SK-N-SH (cell line): ENCODE results near the gene ANTKMT. TPM values are rescaled to one million over a fixed set of nuclear protein-coding genes. Genes with fewer than 3 reads are reported as not detected.
"Not testable (repeated sequence)": the region's sequence is repeated elsewhere in the genome, so short reads cannot be mapped to it uniquely, and the experiment has no call there.

Experiments
- CTCF ChIA-PET: fragments of 300-600, 350-600 bp; formaldehyde crosslinking; extraction: SDS; loops from one replicate; lab custom pipeline; 2021; lab: Yijun Ruan, JAX
- POLR2A ChIA-PET: fragments of 350-600 bp; sonication (Branson Sonifier 250); formaldehyde crosslinking; extraction: SDS; loops from one replicate; lab custom pipeline; 2020; ENCODE audit warnings: antibody characterized with exemption, inconsistent platforms; lab: Yijun Ruan, JAX
- DNase-seq: peaks from one replicate; pipeline ENCODE4 v3.0.0; 2012
- H2AFZ ChIP-seq: fragments of 200-600 bp; sonication (generic); 2 replicates; pipeline ENCODE4 v1.8.1; 2016; ENCODE audit warnings: antibody characterized with exemption, mild to moderate bottlenecking, low read depth
- H3F3A ChIP-seq: fragments of 200-600 bp; sonication (generic); replicated peaks from 2 replicates; pipeline ENCODE3; 2016; ENCODE audit warnings: antibody characterized with exemption, mild to moderate bottlenecking; ENCODE audit not compliant: insufficient read depth
- H3K27ac ChIP-seq, 2 experiments: fragments of 200-500 bp in 1 of 2; fragments of 200-600 bp in 1 of 2; sonication (Bioruptor generic) in 1 of 2; sonication (generic), shearing (Covaris generic) in 1 of 2; 2 replicates each; pipeline versions ENCODE4 v1.5.1 to v1.6.1; 2014 to 2016; ENCODE audit warnings: low read depth in 2 of 2, inconsistent platforms in 1 of 2, low read length in 1 of 2, mild to moderate bottlenecking in 1 of 2, mixed read lengths in 1 of 2
- H3K27me3 ChIP-seq: fragments of 200-600 bp; sonication (generic), shearing (Covaris generic); 2 replicates; pipeline ENCODE4 v1.6.1; 2016; ENCODE audit warnings: mixed run types; ENCODE audit not compliant: insufficient read depth
- H3K36me3 ChIP-seq, 2 experiments: fragments of 200-500 bp in 1 of 2; fragments of 200-600 bp in 1 of 2; sonication (Bioruptor generic) in 1 of 2; sonication (generic) in 1 of 2; replicated peaks in 1 of 2; 2 replicates each; pipeline versions ENCODE3 to v1.5.1; 2014 to 2016; ENCODE audit warnings: low read length in 1 of 2, mild to moderate bottlenecking in 1 of 2; ENCODE audit not compliant: insufficient read depth in 2 of 2, control insufficient read depth in 1 of 2
- H3K4me1 ChIP-seq, 2 experiments: fragments of 200-500 bp in 1 of 2; fragments of 200-600 bp in 1 of 2; sonication (Bioruptor generic) in 1 of 2; sonication (generic), shearing (Covaris generic) in 1 of 2; 2 replicates each; pipeline versions ENCODE4 v1.5.1 to v1.6.1; 2014 to 2016; ENCODE audit warnings: low read depth in 1 of 2, low read length in 1 of 2, mixed run types in 1 of 2; ENCODE audit not compliant: insufficient read depth in 2 of 2, control insufficient read depth in 1 of 2
- H3K4me2 ChIP-seq: fragments of 200-600 bp; sonication (generic), shearing (Covaris generic); 2 replicates; pipeline ENCODE4 v1.6.1; 2017; ENCODE audit warnings: mixed run types
- H3K4me3 ChIP-seq, 2 experiments: fragments of 200-500 bp in 1 of 2; fragments of 200-600 bp in 1 of 2; sonication (Bioruptor generic) in 1 of 2; sonication (generic), shearing (Covaris generic) in 1 of 2; 2 replicates each; pipeline versions ENCODE4 v1.5.1 to v1.8.1; 2014 to 2016; ENCODE audit warnings: low read depth in 2 of 2, inconsistent platforms in 1 of 2, low read length in 1 of 2, mild to moderate bottlenecking in 1 of 2, mixed read lengths in 1 of 2, moderate library complexity in 1 of 2
- H3K79me2 ChIP-seq: fragments of 200-600 bp; sonication (generic); 2 replicates; pipeline ENCODE4 v1.8.1; 2017; ENCODE audit warnings: mild to moderate bottlenecking; ENCODE audit not compliant: insufficient read depth
- H3K9ac ChIP-seq: fragments of 200-600 bp; sonication (generic); 2 replicates; pipeline ENCODE4 v1.6.1; 2017; ENCODE audit warnings: mixed run types
- H3K9me2 ChIP-seq: fragments of 200-600 bp; sonication (generic); 2 replicates; pipeline ENCODE4 v1.6.1; 2017; ENCODE audit warnings: mixed run types
- H3K9me3 ChIP-seq: fragments of 200-600 bp; sonication (generic); 2 replicates; pipeline ENCODE4 v1.6.1; 2017; ENCODE audit warnings: mixed run types, mild to moderate bottlenecking, moderate library complexity
- H4K20me1 ChIP-seq: fragments of 200-600 bp; sonication (generic); 2 replicates; pipeline ENCODE4 v1.6.1; 2017; ENCODE audit warnings: mild to moderate bottlenecking, mixed run types; ENCODE audit not compliant: insufficient read depth
- CTCF ChIP-seq: fragments of 200-600 bp; sonication (generic); IDR thresholded peaks from 2 replicates; pipeline ENCODE4 v1.6.1; 2017; ENCODE audit warnings: antibody characterized with exemption, mild to moderate bottlenecking, moderate library complexity
- ELF1 ChIP-seq: IDR thresholded peaks from 2 replicates; pipeline ENCODE4 v1.4.0; 2012
- EP300 ChIP-seq, 2 experiments: IDR thresholded peaks; 2 replicates each; pipeline versions ENCODE4 v1.4.0 to v1.6.1; 2012; ENCODE audit warnings: borderline replicate concordance in 1 of 2, low read depth in 1 of 2, low read length in 1 of 2
- EZH2phosphoT487 ChIP-seq: fragments of 200-600 bp; sonication (generic); IDR thresholded peaks from 2 replicates; pipeline ENCODE4 v1.6.1; 2017; ENCODE audit warnings: low read depth, mixed run types, mild to moderate bottlenecking, antibody characterized with exemption, moderate library complexity, borderline replicate concordance
- FOSL2 ChIP-seq: IDR thresholded peaks from 2 replicates; pipeline ENCODE4 v1.4.0; 2012; ENCODE audit warnings: low read depth, mild to moderate bottlenecking, moderate library complexity, borderline replicate concordance
- FOXJ3 ChIP-seq: sonication (generic); formaldehyde crosslinking; IDR thresholded peaks from 2 replicates; pipeline ENCODE4 v1.5.1; 2020; ENCODE audit warnings: mild to moderate bottlenecking, missing genetic modification reagents
- JUND ChIP-seq: IDR thresholded peaks from 2 replicates; pipeline ENCODE4 v1.4.0; 2012
- MEF2A ChIP-seq: IDR thresholded peaks from 2 replicates; pipeline ENCODE4 v1.4.0; 2012; ENCODE audit warnings: low read depth, borderline replicate concordance
- MXI1 ChIP-seq: IDR thresholded peaks from 2 replicates; pipeline ENCODE4 v1.6.1; 2012; ENCODE audit warnings: mild to moderate bottlenecking, low read depth, low read length, improper control_type of control experiment
- NFIC ChIP-seq: IDR thresholded peaks from 2 replicates; pipeline ENCODE4 v1.4.0; 2012; ENCODE audit warnings: borderline replicate concordance
- POLR2AphosphoS5 ChIP-seq: IDR thresholded peaks from 2 replicates; pipeline ENCODE4 v1.6.1; 2012; ENCODE audit warnings: low read depth, low read length
- RAD21 ChIP-seq: IDR thresholded peaks from 2 replicates; pipeline ENCODE4 v1.6.1; 2012; ENCODE audit warnings: mild to moderate bottlenecking, low read length
- TCF12 ChIP-seq: IDR thresholded peaks from 2 replicates; pipeline ENCODE4 v1.4.0; 2012
- ZBTB33 ChIP-seq: IDR thresholded peaks from 2 replicates; pipeline ENCODE4 v1.4.0; 2012; ENCODE audit warnings: low read depth, borderline replicate concordance
- WGBS: methylation state at CpG from one replicate; pipeline ENCODE4 v1.1.6; 2017; ENCODE audit warnings: low lambda C conversion rate; 5-methylcytosine and 5-hydroxymethylcytosine counted together
- polyA plus RNA-seq, 3 experiments: library from polyadenylated mRNA; depleted of rRNA; stranded (reverse); fragments of >200 nt; gene quantifications; 2 replicates each; pipeline ENCODE4 v1.2.3, GENCODE V29; 2012
- TF ChIP-seq, protein P1 (sequence below): IDR thresholded peaks from 2 replicates; pipeline ENCODE4 v1.4.0; 2012; ENCODE audit warnings: low read depth
- TF ChIP-seq, protein P2 (sequence below): IDR thresholded peaks from 2 replicates; pipeline ENCODE4 v1.4.0; 2012; ENCODE audit warnings: low read depth, borderline replicate concordance

The ANTKMT gene
- polyA plus RNA-seq, 1 of the 3 experiments (the other 2 are of a cell fraction): 57.4 TPM

- not testable (repeated sequence) for H3K9ac ChIP-seq, H3K4me3 ChIP-seq, H3K27me3 ChIP-seq, H3K36me3 ChIP-seq, H3K9me2 ChIP-seq, DNase-seq, H3K79me2 ChIP-seq, H3K9me3 ChIP-seq, H2AFZ ChIP-seq, H3K4me2 ChIP-seq
- TF ChIP-seq, protein P1, sequence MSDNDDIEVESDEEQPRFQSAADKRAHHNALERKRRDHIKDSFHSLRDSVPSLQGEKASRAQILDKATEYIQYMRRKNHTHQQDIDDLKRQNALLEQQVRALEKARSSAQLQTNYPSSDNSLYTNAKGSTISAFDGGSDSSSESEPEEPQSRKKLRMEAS: 0 out of 2 replicates have a peak, but pooled peaks have one; percentile 29
- TF ChIP-seq CTCF (peak; percentile 82), FOSL2 (peak; percentile 75; the same call in 1 of the 2 replicates), TCF12 (0 out of 2 replicates have a peak, but pooled peaks have one; percentile 29), EP300 (IDR thresholded peaks at IDR 0.05; ENCODE audit: borderline replicate concordance in 1 of 2, low read depth in 1 of 2, low read length in 1 of 2) (peak in 1 of 2 experiments; percentile 5; a peak in 1 of 4 replicates), RAD21 (peak; percentile 26; the same call in 1 of the 2 replicates)
- ChIA-PET CTCF (interaction anchor here (0.6 to 22.4 kb wide), 16 partner anchors 9 to 343 kb away, joined by 3 to 358 read pairs (median 4); partner anchors contain the start of genes ANTKMT, CCDC78, CHTF18 and CIAO3), POLR2A (interaction anchor here (0.9 to 1.1 kb wide), 3 partner anchors 11 to 18 kb away, joined by 3 read pairs; no protein-coding TSS in a partner anchor)
- 19% methylated on average over 13 of the region's 13 CpGs for WGBS
- peaks cover 25% of the 10 kb centered on the region for H3F3A ChIP-seq
- H4K20me1 ChIP-seq: peaks cover 12% of the 10 kb centered on the region; the same call in 1 of the 2 replicates
- H3K27ac ChIP-seq: peak overlapping the region in 1 of 2 experiments; percentile 67; a peak in 2 of 4 replicates
- H3K4me1 ChIP-seq: peaks cover 23 to 44% of the 10 kb centered on the region in 2 experiments; a peak in 2 of 4 replicates
These were observed 8.2 kb upstream of the ANTKMT start for GRCh38 chr16:712740-713250.

DNA sequence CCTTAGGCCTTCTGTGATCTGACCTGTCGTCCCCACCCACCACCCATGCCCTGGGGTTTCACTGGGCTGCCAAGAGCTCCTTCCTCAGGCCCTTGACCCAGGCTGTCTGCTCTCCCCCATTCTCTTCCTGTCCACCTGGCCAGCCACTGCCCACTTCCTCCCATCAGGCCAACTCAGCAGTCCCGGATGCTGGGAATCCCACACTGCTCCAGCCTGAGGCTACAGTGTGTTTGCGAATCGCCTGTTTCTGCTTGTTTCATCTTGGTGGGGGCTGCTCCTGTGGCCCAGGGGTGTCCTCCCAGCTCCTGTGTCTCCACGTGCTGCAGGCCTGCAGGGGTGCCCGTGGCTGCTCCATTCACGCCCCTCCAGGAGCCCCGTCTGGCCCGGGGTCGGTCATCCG is 6.9 kb upstream of the ANTKMT start:
- no peak overlapping the region for H2AFZ ChIP-seq
- no peak overlapping the region; a peak in 1 of 4 replicates for H3K4me3 ChIP-seq
- H3K9ac ChIP-seq: no peak overlapping the region
- CTCF ChIA-PET: interaction anchor here (1.1 to 22.4 kb wide), 6 partner anchors 10 to 71 kb away, joined by 4 to 358 read pairs (median 17); partner anchors contain the start of genes ANTKMT, CCDC78, CHTF18 and CIAO3
- peaks cover 23 to 51% of the 10 kb centered on the region in 2 experiments; a peak in 2 of 4 replicates for H3K4me1 ChIP-seq
- POLR2A ChIA-PET: interaction anchor here (1.2 to 1.4 kb wide), 2 partner anchors 11 to 14 kb away, joined by 3 to 4 read pairs; no protein-coding TSS in a partner anchor
- no peak for DNase-seq
- no peaks in the 10 kb centered on the region for H3K9me2 ChIP-seq
- H3K27ac ChIP-seq: peak overlapping the region in 1 of 2 experiments; percentile 35; a peak in 1 of 4 replicates
- H3K27me3 ChIP-seq: no peaks in the 10 kb centered on the region
- H3K4me2 ChIP-seq: peak overlapping the region; percentile 73
- no peaks in the 10 kb centered on the region for H3K9me3 ChIP-seq
- 88% methylated on average over 10 of the region's 11 CpGs for WGBS
- H4K20me1 ChIP-seq: peaks cover 12% of the 10 kb centered on the region; the same call in 1 of the 2 replicates
- H3K36me3 ChIP-seq: peaks cover 0 to 4% of the 10 kb centered on the region in 2 experiments
- H3K79me2 ChIP-seq: 0 out of 2 replicates have a peak, but pooled peaks cover 2% of the 10 kb centered on the region
- H3F3A ChIP-seq: peaks cover 28% of the 10 kb centered on the region
- TF ChIP-seq EP300 (IDR thresholded peaks at IDR 0.05; ENCODE audit: borderline replicate concordance in 1 of 2, low read depth in 1 of 2, low read length in 1 of 2) (no peak), NFIC (no peak), MXI1 (no peak), EZH2phosphoT487 (no peak), POLR2AphosphoS5 (no peak), TCF12 (no peak), ELF1 (no peak), JUND (no peak), CTCF (no peak), MEF2A (no peak), ZBTB33 (no peak), FOXJ3 (CRISPR knock-in tag) (no peak)
- TF ChIP-seq, protein P2, sequence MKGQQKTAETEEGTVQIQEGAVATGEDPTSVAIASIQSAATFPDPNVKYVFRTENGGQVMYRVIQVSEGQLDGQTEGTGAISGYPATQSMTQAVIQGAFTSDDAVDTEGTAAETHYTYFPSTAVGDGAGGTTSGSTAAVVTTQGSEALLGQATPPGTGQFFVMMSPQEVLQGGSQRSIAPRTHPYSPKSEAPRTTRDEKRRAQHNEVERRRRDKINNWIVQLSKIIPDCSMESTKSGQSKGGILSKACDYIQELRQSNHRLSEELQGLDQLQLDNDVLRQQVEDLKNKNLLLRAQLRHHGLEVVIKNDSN: no peak
- TF ChIP-seq, protein P1: no peak
